Suprapubic skin (tissue), 3 donors: Measurements from ENCODE around the gene LINGO1.

Source experiments
- CTCF ChIP-seq, 2 donors: fragments of 200-600 bp in 1 of 2; fragments of 450-650 bp in 1 of 2; sonication (generic) in 1 of 2; IDR thresholded peaks; one replicate each; pipeline ENCODE4 v1.5.1; 2016 to 2019; ENCODE audit warnings: antibody characterized with exemption in 2 of 2, mild to moderate bottlenecking in 1 of 2, moderate library complexity in 1 of 2
- EP300 ChIP-seq: sonication (generic); formaldehyde crosslinking; IDR thresholded peaks from one replicate; pipeline ENCODE4 v1.6.1; 2017; ENCODE audit warnings: antibody characterized with exemption
- POLR2A ChIP-seq, 2 donors: fragments of 450-650 bp; IDR thresholded peaks; one replicate each; pipeline ENCODE4 v1.6.1; 2017; ENCODE audit warnings: antibody characterized with exemption in 2 of 2, mild to moderate bottlenecking in 2 of 2, moderate library complexity in 2 of 2

- TF ChIP-seq CTCF (IDR thresholded peaks at IDR 0.05) (no peak), EP300 (no peak), POLR2A (IDR thresholded peaks at IDR 0.05) (no peak)
Measured at GRCh38 chr15:77645602-77646001, 12.9 kb upstream of the LINGO1 start.
